ENCODE measurements around the gene LRRC32.
A peak's percentile ranks its signal among the peaks of the same experiment; 100 is the strongest.

Gene LRRC32

GRCh38 chr11:76670485-76671236, at the start of gene LRRC32:
Gene LRRC32, minus strand, starts transcription at chr11:76670747. Its CDS starts 4,793 bp downstream, at chr11:76665954.
- H3K4me1 ChIP-seq (ENCODE audit: insufficient read depth, low read length) = peaks cover 6% of the 10 kb centered on the region
- no peaks in the 10 kb centered on the region for H3K9me3 ChIP-seq (ENCODE audit: low read length)
- peak within 1 kb of the TSS; percentile 35 for H3K4me3 ChIP-seq (ENCODE audit: low read length)
- H3K27me3 ChIP-seq (ENCODE audit: insufficient read depth, low read length) = peaks cover 65% of the 10 kb centered on the region
- H3K36me3 ChIP-seq (ENCODE audit: insufficient read depth, low read length) = no peaks in the 10 kb centered on the region
- peak within 1 kb of the TSS; percentile 58 for H2AFZ ChIP-seq (ENCODE audit: low read depth, low read length)

GRCh38 chr11:76719686-76720085, 49.1 kb upstream of the LRRC32 start:
- Histone ChIP-seq H3K9me3 (ENCODE audit: low read length) (no peaks in the 10 kb centered on the region), H2AFZ (ENCODE audit: low read depth, low read length) (no peak overlapping the region), H3K4me1 (ENCODE audit: insufficient read depth, low read length) (peaks cover 3% of the 10 kb centered on the region), H3K27me3 (ENCODE audit: insufficient read depth, low read length) (peaks cover 8% of the 10 kb centered on the region), H3K36me3 (ENCODE audit: insufficient read depth, low read length) (no peaks in the 10 kb centered on the region), H3K4me3 (ENCODE audit: low read length) (no peak overlapping the region)

- no peaks in the 10 kb centered on the region for H3K36me3 ChIP-seq (ENCODE audit: insufficient read depth, low read length)
- H3K9me3 ChIP-seq (ENCODE audit: low read length) = no peaks in the 10 kb centered on the region
- no peak overlapping the region for H2AFZ ChIP-seq (ENCODE audit: low read depth, low read length)
- peaks cover 8% of the 10 kb centered on the region for H3K27me3 ChIP-seq (ENCODE audit: insufficient read depth, low read length)
- peaks cover 3% of the 10 kb centered on the region for H3K4me1 ChIP-seq (ENCODE audit: insufficient read depth, low read length)
- no peak overlapping the region for H3K4me3 ChIP-seq (ENCODE audit: low read length)
Measured at GRCh38 chr11:76719281-76719680, 48.7 kb upstream of the LRRC32 start.

GRCh38 chr11:76717816-76718215, 47.3 kb upstream of the LRRC32 start:
- H3K4me3 ChIP-seq (ENCODE audit: low read length) = no peak overlapping the region
- no peak overlapping the region for H2AFZ ChIP-seq (ENCODE audit: low read depth, low read length)
- H3K4me1 ChIP-seq (ENCODE audit: insufficient read depth, low read length) = peaks cover 3% of the 10 kb centered on the region
- H3K36me3 ChIP-seq (ENCODE audit: insufficient read depth, low read length) = no peaks in the 10 kb centered on the region
- H3K27me3 ChIP-seq (ENCODE audit: insufficient read depth, low read length) = no peaks in the 10 kb centered on the region
- H3K9me3 ChIP-seq (ENCODE audit: low read length) = no peaks in the 10 kb centered on the region

- Histone ChIP-seq H3K36me3 (ENCODE audit: insufficient read depth, low read length) (no peaks in the 10 kb centered on the region), H3K9me3 (ENCODE audit: low read length) (no peaks in the 10 kb centered on the region), H3K4me3 (ENCODE audit: low read length) (no peak overlapping the region), H2AFZ (ENCODE audit: low read depth, low read length) (no peak overlapping the region), H3K4me1 (ENCODE audit: insufficient read depth, low read length) (peaks cover 3% of the 10 kb centered on the region), H3K27me3 (ENCODE audit: insufficient read depth, low read length) (peaks cover under 1% of the 10 kb centered on the region)
Measured at GRCh38 chr11:76717369-76717768, 46.8 kb upstream of the LRRC32 start.

- Histone ChIP-seq H3K4me3 (ENCODE audit: low read length) (no peak overlapping the region), H3K4me1 (ENCODE audit: insufficient read depth, low read length) (no peaks in the 10 kb centered on the region), H2AFZ (ENCODE audit: low read depth, low read length) (no peak overlapping the region), H3K9me3 (ENCODE audit: low read length) (no peaks in the 10 kb centered on the region), H3K27me3 (ENCODE audit: insufficient read depth, low read length) (peaks cover 5% of the 10 kb centered on the region), H3K36me3 (ENCODE audit: insufficient read depth, low read length) (no peaks in the 10 kb centered on the region)
Measured at GRCh38 chr11:76716268-76716667, 45.7 kb upstream of the LRRC32 start.

GRCh38 chr11:76714493-76714892, 43.9 kb upstream of the LRRC32 start:
- H3K4me3 ChIP-seq (ENCODE audit: low read length) = no peak overlapping the region
- no peak overlapping the region for H2AFZ ChIP-seq (ENCODE audit: low read depth, low read length)
- peaks cover 9% of the 10 kb centered on the region for H3K27me3 ChIP-seq (ENCODE audit: insufficient read depth, low read length)
- no peaks in the 10 kb centered on the region for H3K4me1 ChIP-seq (ENCODE audit: insufficient read depth, low read length)
- H3K9me3 ChIP-seq (ENCODE audit: low read length) = no peaks in the 10 kb centered on the region
- H3K36me3 ChIP-seq (ENCODE audit: insufficient read depth, low read length) = no peaks in the 10 kb centered on the region

GRCh38 chr11:76713499-76713898, 43.0 kb upstream of the LRRC32 start:
- no peak overlapping the region for H3K4me3 ChIP-seq (ENCODE audit: low read length)
- peaks cover 9% of the 10 kb centered on the region for H3K27me3 ChIP-seq (ENCODE audit: insufficient read depth, low read length)

GRCh38 chr11:76712125-76712524, 41.6 kb upstream of the LRRC32 start:
- peaks cover 9% of the 10 kb centered on the region for H3K27me3 ChIP-seq (ENCODE audit: insufficient read depth, low read length)
- no peak overlapping the region for H2AFZ ChIP-seq (ENCODE audit: low read depth, low read length)
- H3K9me3 ChIP-seq (ENCODE audit: low read length) = no peaks in the 10 kb centered on the region
- no peaks in the 10 kb centered on the region for H3K36me3 ChIP-seq (ENCODE audit: insufficient read depth, low read length)
- H3K4me1 ChIP-seq (ENCODE audit: insufficient read depth, low read length) = no peaks in the 10 kb centered on the region
- no peak overlapping the region for H3K4me3 ChIP-seq (ENCODE audit: low read length)

More at GRCh38 chr11:76713499-76713898, 43.0 kb upstream of the LRRC32 start:
- Histone ChIP-seq H3K4me1 (ENCODE audit: insufficient read depth, low read length) (no peaks in the 10 kb centered on the region), H3K9me3 (ENCODE audit: low read length) (no peaks in the 10 kb centered on the region), H2AFZ (ENCODE audit: low read depth, low read length) (no peak overlapping the region), H3K36me3 (ENCODE audit: insufficient read depth, low read length) (no peaks in the 10 kb centered on the region)

- Histone ChIP-seq H3K9me3 (ENCODE audit: low read length) (peaks cover 4% of the 10 kb centered on the region), H3K27me3 (ENCODE audit: insufficient read depth, low read length) (peaks cover 9% of the 10 kb centered on the region), H3K4me3 (ENCODE audit: low read length) (no peak overlapping the region), H2AFZ (ENCODE audit: low read depth, low read length) (no peak overlapping the region), H3K36me3 (ENCODE audit: insufficient read depth, low read length) (no peaks in the 10 kb centered on the region), H3K4me1 (ENCODE audit: insufficient read depth, low read length) (no peaks in the 10 kb centered on the region)
Measured at GRCh38 chr11:76709756-76710155, 39.2 kb upstream of the LRRC32 start.

GRCh38 chr11:76708972-76709660, 38.6 kb upstream of the LRRC32 start:
- peaks cover 3% of the 10 kb centered on the region for H3K4me1 ChIP-seq (ENCODE audit: insufficient read depth, low read length)
- peaks cover 4% of the 10 kb centered on the region for H3K9me3 ChIP-seq (ENCODE audit: low read length)
- no peak overlapping the region for H3K4me3 ChIP-seq (ENCODE audit: low read length)
- no peak overlapping the region for H2AFZ ChIP-seq (ENCODE audit: low read depth, low read length)
- H3K27me3 ChIP-seq (ENCODE audit: insufficient read depth, low read length) = peaks cover 9% of the 10 kb centered on the region
- H3K36me3 ChIP-seq (ENCODE audit: insufficient read depth, low read length) = no peaks in the 10 kb centered on the region

GRCh38 chr11:76707293-76707825, 36.8 kb upstream of the LRRC32 start:
- H3K36me3 ChIP-seq (ENCODE audit: insufficient read depth, low read length) = no peaks in the 10 kb centered on the region
- peaks cover 5% of the 10 kb centered on the region for H3K4me1 ChIP-seq (ENCODE audit: insufficient read depth, low read length)
- H3K9me3 ChIP-seq (ENCODE audit: low read length) = peaks cover 4% of the 10 kb centered on the region
- H2AFZ ChIP-seq (ENCODE audit: low read depth, low read length) = no peak overlapping the region
- peaks cover 8% of the 10 kb centered on the region for H3K27me3 ChIP-seq (ENCODE audit: insufficient read depth, low read length)
- H3K4me3 ChIP-seq (ENCODE audit: low read length) = no peak overlapping the region

- Histone ChIP-seq H3K4me1 (ENCODE audit: insufficient read depth, low read length) (peaks cover 5% of the 10 kb centered on the region), H2AFZ (ENCODE audit: low read depth, low read length) (no peak overlapping the region), H3K36me3 (ENCODE audit: insufficient read depth, low read length) (no peaks in the 10 kb centered on the region), H3K4me3 (ENCODE audit: low read length) (no peak overlapping the region), H3K27me3 (ENCODE audit: insufficient read depth, low read length) (peaks cover 4% of the 10 kb centered on the region), H3K9me3 (ENCODE audit: low read length) (peaks cover 4% of the 10 kb centered on the region)
Measured at GRCh38 chr11:76706667-76707066, 36.1 kb upstream of the LRRC32 start.
